Measurements from ENCODE around the gene ATP5IF1. TPM values are rescaled to one million over a fixed set of nuclear protein-coding genes. Genes with fewer than 3 reads are reported as not detected.

ATP5IF1 gene
- total and polyA plus RNA-seq, 2 of the 8 experiments (the other 6 are each of a cell fraction or from before 2014, with no cell fraction given) = 198 to 242 TPM

DNA sequence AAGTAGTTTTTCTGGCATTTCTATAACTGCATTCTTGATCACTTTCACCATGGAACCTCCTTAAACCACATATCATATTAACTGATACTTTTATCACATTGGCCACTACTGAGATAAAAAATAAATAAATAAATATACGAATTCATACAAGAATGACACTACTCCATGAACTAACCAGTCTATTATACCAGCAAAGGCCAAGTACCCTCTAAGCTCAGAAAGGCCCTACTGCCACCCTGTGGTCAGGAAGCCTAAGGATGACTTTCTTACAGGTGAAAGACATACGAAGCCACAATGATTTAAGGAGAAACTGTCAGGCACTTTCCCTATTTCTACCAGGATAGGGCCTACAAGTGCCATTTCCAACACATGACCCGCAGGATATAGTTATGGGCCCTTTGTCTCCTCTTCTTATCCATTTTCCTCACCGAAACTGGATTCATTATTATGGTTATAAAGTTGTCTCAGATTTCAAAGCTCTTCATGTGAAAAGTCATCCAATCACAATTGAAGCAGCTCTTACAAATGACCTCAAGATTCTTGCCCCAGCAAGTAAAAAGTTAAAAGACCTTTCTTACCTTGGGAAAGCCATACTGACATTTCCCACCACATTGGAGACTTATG, 27.0 kb upstream of the ATP5IF1 start (continued):
- TF ChIP-seq CTBP2 (IDR thresholded peaks at IDR 0.05; ENCODE audit: borderline replicate concordance, insufficient read depth, insufficient read length, low read length) = no peak

All from H1 (cell line).